GM12864 (cell line): ENCODE measurements around the gene SEC23A.
"Not testable (repeated sequence)": the region's sequence is repeated elsewhere in the genome, so short reads cannot be mapped to it uniquely, and the experiment has no call there.

Experiments used
- DNase-seq: peaks from one replicate; pipeline ENCODE4 v3.0.0-alpha.2; 2011; ENCODE audit warnings: low read depth
- H3K4me3 ChIP-seq: 2 replicates; pipeline ENCODE4 v1.5.1; 2011; ENCODE audit warnings: mild to moderate bottlenecking, low read depth, low read length, control low read depth
- TF ChIP-seq, protein P1 (sequence below): IDR thresholded peaks from 2 replicates; pipeline ENCODE4 v1.5.1; 2011; ENCODE audit warnings: low read depth, mild to moderate bottlenecking, moderate library complexity, low read length, control low read depth, inconsistent platforms; ENCODE audit errors: missing control alignments

Gene SEC23A

GRCh38 chr14:39025810-39026627, 77.0 kb downstream of the SEC23A start:
- no peak for DNase-seq
- no peak overlapping the region for H3K4me3 ChIP-seq
- TF ChIP-seq, protein P1, sequence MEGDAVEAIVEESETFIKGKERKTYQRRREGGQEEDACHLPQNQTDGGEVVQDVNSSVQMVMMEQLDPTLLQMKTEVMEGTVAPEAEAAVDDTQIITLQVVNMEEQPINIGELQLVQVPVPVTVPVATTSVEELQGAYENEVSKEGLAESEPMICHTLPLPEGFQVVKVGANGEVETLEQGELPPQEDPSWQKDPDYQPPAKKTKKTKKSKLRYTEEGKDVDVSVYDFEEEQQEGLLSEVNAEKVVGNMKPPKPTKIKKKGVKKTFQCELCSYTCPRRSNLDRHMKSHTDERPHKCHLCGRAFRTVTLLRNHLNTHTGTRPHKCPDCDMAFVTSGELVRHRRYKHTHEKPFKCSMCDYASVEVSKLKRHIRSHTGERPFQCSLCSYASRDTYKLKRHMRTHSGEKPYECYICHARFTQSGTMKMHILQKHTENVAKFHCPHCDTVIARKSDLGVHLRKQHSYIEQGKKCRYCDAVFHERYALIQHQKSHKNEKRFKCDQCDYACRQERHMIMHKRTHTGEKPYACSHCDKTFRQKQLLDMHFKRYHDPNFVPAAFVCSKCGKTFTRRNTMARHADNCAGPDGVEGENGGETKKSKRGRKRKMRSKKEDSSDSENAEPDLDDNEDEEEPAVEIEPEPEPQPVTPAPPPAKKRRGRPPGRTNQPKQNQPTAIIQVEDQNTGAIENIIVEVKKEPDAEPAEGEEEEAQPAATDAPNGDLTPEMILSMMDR, result no peak

DNA sequence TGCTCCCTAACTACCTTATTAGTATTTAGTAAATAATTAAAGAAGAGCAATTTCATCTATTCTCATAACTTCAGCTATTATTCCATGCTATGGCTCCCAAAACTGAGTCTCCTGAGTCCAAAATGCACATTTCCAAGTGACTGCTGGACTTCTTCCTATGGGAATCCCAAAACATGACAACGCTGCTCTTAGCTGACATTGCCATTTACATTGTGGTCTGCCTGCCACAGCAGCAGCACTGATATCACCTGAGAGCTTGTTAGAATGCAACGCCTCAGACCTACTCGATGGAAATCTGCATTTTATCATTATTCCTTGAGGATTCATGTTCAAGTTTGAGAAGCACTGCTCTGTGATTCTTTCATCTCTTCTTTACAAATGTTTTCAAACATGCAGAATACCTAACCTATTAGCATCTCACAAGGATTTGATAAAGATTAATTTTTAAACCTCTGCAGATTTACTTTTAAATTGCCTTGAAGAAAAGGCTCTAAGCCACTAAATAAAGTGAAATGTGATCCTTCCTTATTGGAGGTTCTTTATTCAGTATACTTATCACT, 77.7 kb downstream of the SEC23A start:
- DNase-seq, result no peak
- TF ChIP-seq, protein P1, result no peak
- H3K4me3 ChIP-seq, result no peak overlapping the region

DNA sequence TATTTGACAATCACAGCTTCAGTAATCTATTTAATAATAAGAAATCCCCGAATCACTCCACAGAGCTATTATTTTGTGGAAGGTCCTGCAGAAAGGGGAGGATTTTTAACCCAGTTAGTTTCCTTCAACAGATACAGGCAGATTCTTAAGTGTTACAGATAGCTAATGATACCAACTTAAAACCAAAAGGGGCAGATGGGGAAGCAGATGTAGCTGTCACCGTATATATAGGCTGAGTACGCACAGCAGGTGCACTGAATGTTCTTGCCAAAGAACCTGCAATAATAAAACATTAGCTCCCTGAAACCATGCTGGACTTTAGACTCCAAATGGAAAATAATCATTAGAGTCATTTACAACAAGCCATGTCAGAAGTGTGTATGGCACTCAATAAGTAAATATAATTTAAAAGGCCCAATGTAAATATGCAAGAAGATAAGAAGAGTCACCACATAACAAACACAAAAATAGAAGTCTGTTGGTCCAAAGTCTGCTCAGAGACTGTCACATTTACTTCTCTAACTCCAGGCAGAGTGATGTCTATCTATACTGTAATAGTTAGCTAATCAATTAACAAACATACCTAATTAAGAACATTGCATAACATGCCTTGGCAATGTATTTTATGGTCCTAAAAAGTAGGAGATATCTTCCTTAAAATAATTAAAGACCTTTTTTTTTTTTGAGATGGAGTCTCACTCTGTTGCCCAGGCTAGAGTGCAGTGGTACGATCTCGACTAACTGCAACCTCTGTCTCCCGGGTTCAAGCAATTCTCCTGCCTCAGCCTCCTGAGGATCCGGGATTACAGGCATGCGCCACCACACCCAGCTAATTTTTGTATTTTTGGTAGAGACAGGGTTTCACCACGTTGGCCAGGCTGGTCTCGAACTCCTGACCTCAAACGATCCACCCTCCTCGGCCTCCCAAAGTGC, 78.8 kb downstream of the SEC23A start:
- TF ChIP-seq, protein P1, result no peak
- no peak overlapping the region for H3K4me3 ChIP-seq
- no peak for DNase-seq

- H3K4me3 ChIP-seq, DNase-seq: not testable (repeated sequence)
Measured at GRCh38 chr14:39017096-39018016, 85.7 kb downstream of the SEC23A start.

DNA sequence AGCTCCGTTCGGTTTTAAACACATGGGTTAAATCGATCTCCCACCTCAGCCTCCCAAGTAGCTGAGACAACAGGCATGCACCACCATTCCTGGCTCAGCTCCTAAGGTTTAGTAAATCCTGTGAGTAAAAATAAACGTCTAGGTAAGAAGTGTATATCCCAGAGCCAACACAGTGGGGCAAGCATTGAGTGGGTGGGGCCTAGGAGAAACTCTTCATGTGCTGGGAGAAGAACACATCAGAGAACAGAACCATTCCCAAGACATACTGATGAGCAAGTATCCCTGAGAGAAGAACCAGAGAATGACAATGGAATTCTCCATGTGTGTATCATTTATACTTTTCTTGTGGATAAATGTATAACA, 86.3 kb downstream of the SEC23A start:
- TF ChIP-seq, protein P1, result no peak
- no peak for DNase-seq
- H3K4me3 ChIP-seq, result no peak overlapping the region

GRCh38 chr14:39015964-39016577, 87.0 kb downstream of the SEC23A start:
- no peak overlapping the region for H3K4me3 ChIP-seq
- DNase-seq, result no peak
- TF ChIP-seq, protein P1, result no peak
